Lower leg skin (tissue), 4 donors: Measurements from ENCODE around the gene TTYH2. TPM values are rescaled to one million over a fixed set of nuclear protein-coding genes. Genes with fewer than 3 reads are reported as not detected.
"Not testable (repeated sequence)": the region's sequence is repeated elsewhere in the genome, so short reads cannot be mapped to it uniquely, and the experiment has no call there.

ENCODE experiments used
- DNase-seq, 2 donors: peaks; one replicate each; pipeline ENCODE4 v3.0.0-alpha.2; 2019; ENCODE audit warnings: low spot score in 2 of 2
- H3K4me3 ChIP-seq: fragments of 200-600 bp; sonication (generic); 2 replicates; pipeline ENCODE4 v1.5.1; 2017; ENCODE audit warnings: mild to moderate bottlenecking, low read depth; ENCODE audit not compliant: poor library complexity, severe bottlenecking
- POLR2A ChIP-seq, 2 donors: fragments of 450-650 bp; IDR thresholded peaks; one replicate each; pipeline ENCODE4 v1.6.1; 2016 to 2017; ENCODE audit warnings: antibody characterized with exemption in 2 of 2, mild to moderate bottlenecking in 1 of 2, moderate library complexity in 1 of 2
- WGBS, 2 donors: methylation state at CpG; one replicate each; pipeline ENCODE4 v1.1.5; 2018; 5-methylcytosine and 5-hydroxymethylcytosine counted together
- intact Hi-C: fragments of 100-400 bp; cut with DNase I; formaldehyde crosslinking; loops from one replicate; pipeline ENCODE4 v1.15.0; 2023; ENCODE audit warnings: low total_unique reads
- total RNA-seq, 4 donors: library from RNA; depleted of rRNA; stranded (reverse); fragments of >200 nt; gene quantifications; one replicate each; pipeline ENCODE4 v1.1.0, GENCODE V29; 2016
- TF ChIP-seq, protein P1 (sequence below), 3 donors: fragments of 450-650 bp; IDR thresholded peaks; one replicate each; pipeline ENCODE4 v1.5.1; 2016; ENCODE audit warnings: antibody characterized with exemption in 3 of 3, mild to moderate bottlenecking in 3 of 3, moderate library complexity in 2 of 3

The TTYH2 gene
- total RNA-seq, 4 donors from 2014 or later, result 4.3 to 12.7 (median 8.6) TPM

- DNase-seq, result no peak
- H3K4me3 ChIP-seq, result no peak overlapping the region
- WGBS, 2 donors, result 75 to 77% methylated on average over 17 of the region's 17 CpGs
- intact Hi-C loops, result no loop called here
- no peak for TF ChIP-seq POLR2A (IDR thresholded peaks at IDR 0.05)
- TF ChIP-seq, protein P1, sequence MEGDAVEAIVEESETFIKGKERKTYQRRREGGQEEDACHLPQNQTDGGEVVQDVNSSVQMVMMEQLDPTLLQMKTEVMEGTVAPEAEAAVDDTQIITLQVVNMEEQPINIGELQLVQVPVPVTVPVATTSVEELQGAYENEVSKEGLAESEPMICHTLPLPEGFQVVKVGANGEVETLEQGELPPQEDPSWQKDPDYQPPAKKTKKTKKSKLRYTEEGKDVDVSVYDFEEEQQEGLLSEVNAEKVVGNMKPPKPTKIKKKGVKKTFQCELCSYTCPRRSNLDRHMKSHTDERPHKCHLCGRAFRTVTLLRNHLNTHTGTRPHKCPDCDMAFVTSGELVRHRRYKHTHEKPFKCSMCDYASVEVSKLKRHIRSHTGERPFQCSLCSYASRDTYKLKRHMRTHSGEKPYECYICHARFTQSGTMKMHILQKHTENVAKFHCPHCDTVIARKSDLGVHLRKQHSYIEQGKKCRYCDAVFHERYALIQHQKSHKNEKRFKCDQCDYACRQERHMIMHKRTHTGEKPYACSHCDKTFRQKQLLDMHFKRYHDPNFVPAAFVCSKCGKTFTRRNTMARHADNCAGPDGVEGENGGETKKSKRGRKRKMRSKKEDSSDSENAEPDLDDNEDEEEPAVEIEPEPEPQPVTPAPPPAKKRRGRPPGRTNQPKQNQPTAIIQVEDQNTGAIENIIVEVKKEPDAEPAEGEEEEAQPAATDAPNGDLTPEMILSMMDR (IDR thresholded peaks at IDR 0.05), result no peak
Observed at GRCh38 chr17:74182041-74182723, 31.2 kb upstream of the TTYH2 start.

- no peak for TF ChIP-seq POLR2A (IDR thresholded peaks at IDR 0.05)
- TF ChIP-seq, protein P1 (IDR thresholded peaks at IDR 0.05), result no peak
- no peak for DNase-seq
- 62 to 76% methylated on average over 9 of the region's 9 CpGs for WGBS, 2 donors
- no peak overlapping the region for H3K4me3 ChIP-seq
- intact Hi-C loops, result no loop called here
Observed at GRCh38 chr17:74183411-74183810, 30.0 kb upstream of the TTYH2 start.

DNA sequence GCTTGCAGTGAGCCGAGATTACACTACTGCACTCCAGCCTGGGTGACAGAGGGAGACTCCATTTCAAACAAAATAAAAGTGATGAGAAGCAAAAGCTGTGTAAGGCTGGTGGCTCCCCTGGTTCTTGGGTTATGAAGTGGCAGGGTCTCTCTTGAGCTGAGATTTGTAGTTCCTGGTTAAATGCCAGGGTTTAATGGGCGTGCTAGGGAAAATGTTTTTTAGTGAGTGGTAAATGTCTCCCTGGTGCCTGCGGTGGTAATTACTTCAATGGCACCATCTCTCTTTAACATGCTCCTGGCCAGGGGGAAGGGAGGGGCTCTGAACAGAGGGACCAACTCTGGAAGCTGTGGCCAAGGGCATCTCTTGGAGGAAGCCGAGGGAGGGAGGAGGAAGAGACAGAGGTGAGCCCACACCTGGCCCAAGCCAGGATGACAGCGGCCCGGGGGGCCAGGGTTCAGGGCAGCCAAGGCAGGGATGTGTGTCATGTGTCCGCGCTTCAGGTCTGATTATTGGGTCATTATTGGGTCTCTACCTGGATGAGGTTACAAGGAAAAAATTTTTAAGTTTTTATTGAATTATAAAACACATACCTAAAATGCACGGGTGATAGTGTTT is 27.7 kb upstream of the TTYH2 start:
- intact Hi-C loops, result no loop called here
- H3K4me3 ChIP-seq, result no peak overlapping the region
- TF ChIP-seq, protein P1 (IDR thresholded peaks at IDR 0.05), result no peak
- TF ChIP-seq POLR2A (IDR thresholded peaks at IDR 0.05), result no peak
- DNase-seq, result no peak
- 46 to 50% methylated on average over 9 of the region's 9 CpGs for WGBS, 2 donors

- TF ChIP-seq POLR2A (IDR thresholded peaks at IDR 0.05), result no peak
- TF ChIP-seq, protein P1 (IDR thresholded peaks at IDR 0.05), result no peak
- WGBS, 2 donors, result 90% methylated on average over 20 of the region's 20 CpGs
- intact Hi-C loops, result no loop called here
- DNase-seq, result no peak
- H3K4me3 ChIP-seq, result no peak overlapping the region
Observed at GRCh38 chr17:74186498-74186897, 26.9 kb upstream of the TTYH2 start.

- intact Hi-C loops, result no loop called here
- H3K4me3 ChIP-seq, result no peak overlapping the region
- WGBS, 2 donors, result 59 to 66% methylated on average over 11 of the region's 11 CpGs
- TF ChIP-seq, protein P1 (IDR thresholded peaks at IDR 0.05), result no peak
- no peak for TF ChIP-seq POLR2A (IDR thresholded peaks at IDR 0.05)
- DNase-seq, result no peak
Observed at GRCh38 chr17:74187761-74188160, 25.6 kb upstream of the TTYH2 start.

DNA sequence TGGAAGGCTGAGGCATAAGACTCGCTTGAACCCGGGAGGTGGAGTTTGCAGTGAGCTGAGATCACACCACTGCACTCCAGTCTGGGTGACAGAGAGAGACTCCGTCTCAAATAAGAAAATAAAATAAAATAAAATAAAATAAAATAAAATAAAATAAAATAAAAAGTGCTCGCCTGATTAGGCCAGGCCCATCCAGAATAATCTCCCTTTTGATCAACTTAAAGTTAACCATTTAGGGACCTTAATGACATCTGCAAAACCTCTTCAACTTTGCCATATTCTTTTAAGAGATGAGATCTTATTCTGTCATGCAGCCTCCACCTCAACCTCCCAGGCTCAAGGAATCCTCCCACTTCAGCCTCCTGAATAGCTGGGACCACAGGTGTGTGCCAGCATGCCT is 24.7 kb upstream of the TTYH2 start:
- H3K4me3 ChIP-seq, DNase-seq, intact Hi-C loops: not testable (repeated sequence)
- WGBS, 2 donors, result 83% methylated on average over 4 of the region's 4 CpGs
